CD4-positive, alpha-beta T cell (primary cell): ENCODE results near the gene PISD. TPM values are rescaled to one million over a fixed set of nuclear protein-coding genes. Genes with fewer than 3 reads are reported as not detected.

Experiments
- ATAC-seq: fragments of 200-7000 bp; cut with Tn5 transposase; one replicate; pipeline ENCODE4 v1.10.0; 2022; ENCODE audit warnings: mild to moderate bottlenecking; ENCODE audit not compliant: poor library complexity
- CTCF ChIA-PET: fragments of 350-600 bp; sonication (Branson Sonifier 250); formaldehyde crosslinking; loops from one replicate; lab custom pipeline; 2021; ENCODE audit warnings: antibody characterized with exemption, inconsistent platforms; lab: Charles Lee
- POLR2A ChIA-PET: fragments of 350-600 bp; sonication (Branson Sonifier 250); formaldehyde crosslinking; loops from one replicate; lab custom pipeline; 2021; ENCODE audit warnings: antibody characterized with exemption, inconsistent platforms; lab: Charles Lee
- DNase-seq, 14 experiments: peaks; one replicate each; pipeline ENCODE4 v3.0.0-alpha.2; 2013 to 2020; ENCODE audit warnings: mixed read lengths in 2 of 14
- H3K27ac ChIP-seq, 2 donors: one replicate each; pipeline versions ENCODE4 v1.5.1 to v1.7.0; 2013; ENCODE audit warnings: low read length in 2 of 2, low read depth in 1 of 2, mild to moderate bottlenecking in 1 of 2
- H3K27me3 ChIP-seq, 2 experiments: 1 replicate in 1 of 2; 2 replicates in 1 of 2; pipeline versions ENCODE4 v1.6.1 to v1.7.0; 2013; ENCODE audit warnings: low read length in 2 of 2, control low read depth in 1 of 2, mild to moderate bottlenecking in 1 of 2, moderate library complexity in 1 of 2; ENCODE audit not compliant: insufficient read depth in 2 of 2, control insufficient read depth in 1 of 2
- H3K36me3 ChIP-seq: one replicate; pipeline ENCODE4 v1.6.1; 2013; ENCODE audit warnings: low read length, control low read depth; ENCODE audit not compliant: insufficient read depth
- H3K4me1 ChIP-seq: one replicate; pipeline ENCODE4 v1.6.1; 2013; ENCODE audit warnings: low read length, control low read depth; ENCODE audit not compliant: insufficient read depth
- H3K4me3 ChIP-seq: one replicate; pipeline ENCODE4 v1.5.1; 2013; ENCODE audit warnings: mild to moderate bottlenecking, low read length, moderate library complexity
- H3K9me3 ChIP-seq, 2 experiments: 1 replicate in 1 of 2; 2 replicates in 1 of 2; pipeline versions ENCODE4 v1.6.1 to v1.7.0; 2013; ENCODE audit warnings: low read length in 2 of 2, mild to moderate bottlenecking in 2 of 2, control low read depth in 1 of 2, moderate library complexity in 1 of 2; ENCODE audit not compliant: control insufficient read depth in 1 of 2, insufficient read depth in 1 of 2
- H3K27ac Mint-ChIP-seq: one replicate; pipeline ENCODE4 v1.8.0; 2020; ENCODE audit warnings: mixed read lengths
- H3K27me3 Mint-ChIP-seq: one replicate; pipeline ENCODE4 v1.8.0; 2021; ENCODE audit warnings: mixed read lengths
- H3K36me3 Mint-ChIP-seq: one replicate; pipeline ENCODE4 v1.8.0; 2021; ENCODE audit warnings: low read depth, mixed read lengths
- H3K4me1 Mint-ChIP-seq: one replicate; pipeline ENCODE4 v1.8.0; 2021; ENCODE audit warnings: low read depth, mixed read lengths
- H3K4me3 Mint-ChIP-seq: one replicate; pipeline ENCODE4 v1.8.0; 2020; ENCODE audit warnings: mild to moderate bottlenecking, mixed read lengths
- H3K9me3 Mint-ChIP-seq: one replicate; pipeline ENCODE4 v1.8.0; 2020; ENCODE audit warnings: mixed read lengths
- intact Hi-C, 2 experiments: fragments of 100-400 bp; cut with DNase I in 1 of 2; cut with micrococcal nuclease in 1 of 2; formaldehyde crosslinking; loops; one replicate each; pipeline versions ENCODE4 v1.15.1 to v1.9.0; 2023 to 2025; cut with DNase I, micrococcal nuclease
- total RNA-seq, 174 experiments: library from RNA in 2 of 174; stranded (reverse) in 2 of 174; gene quantifications; one replicate each; pipeline ENCODE4 v1.2.3 and lab custom pipeline; 2021 to 2026
- TF ChIP-seq, protein P1 (sequence below): fragments of 200-600 bp; IDR thresholded peaks from one replicate; pipeline ENCODE4 v1.8.0; 2022; ENCODE audit warnings: antibody characterized with exemption, mild to moderate bottlenecking

The PISD gene
- total RNA-seq, 2 experiments from 2014 or later: 23.4 to 25.3 TPM

DNA sequence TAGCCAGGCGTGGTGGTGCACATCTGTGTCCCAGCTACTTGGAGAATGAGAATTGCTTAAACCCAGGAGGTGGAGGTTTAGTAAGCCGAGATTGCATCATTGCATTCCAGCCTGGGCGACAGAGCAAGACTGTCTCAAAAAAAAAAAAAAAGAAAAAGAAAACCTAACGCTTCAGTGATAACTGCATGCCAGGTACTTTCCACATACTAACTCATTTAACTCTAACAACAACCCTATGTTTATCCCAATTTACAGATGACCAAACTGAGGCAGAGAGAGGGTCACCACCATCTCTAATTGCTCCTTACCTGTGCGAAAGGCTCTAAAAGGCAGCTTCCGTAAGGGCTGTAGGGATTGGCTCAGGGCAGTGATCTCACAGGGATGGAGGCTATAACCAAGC, 11.6 kb downstream of the PISD start:
- intact Hi-C loops: no loop called here
- Mint-ChIP-seq H3K4me3 (no peak overlapping the region), H3K9me3 (no peaks in the 10 kb centered on the region), H3K27ac (no peak overlapping the region), H3K4me1 (peaks cover 15% of the 10 kb centered on the region), H3K36me3 (peaks cover 55% of the 10 kb centered on the region), H3K27me3 (no peaks in the 10 kb centered on the region)
- TF ChIP-seq, protein P1, sequence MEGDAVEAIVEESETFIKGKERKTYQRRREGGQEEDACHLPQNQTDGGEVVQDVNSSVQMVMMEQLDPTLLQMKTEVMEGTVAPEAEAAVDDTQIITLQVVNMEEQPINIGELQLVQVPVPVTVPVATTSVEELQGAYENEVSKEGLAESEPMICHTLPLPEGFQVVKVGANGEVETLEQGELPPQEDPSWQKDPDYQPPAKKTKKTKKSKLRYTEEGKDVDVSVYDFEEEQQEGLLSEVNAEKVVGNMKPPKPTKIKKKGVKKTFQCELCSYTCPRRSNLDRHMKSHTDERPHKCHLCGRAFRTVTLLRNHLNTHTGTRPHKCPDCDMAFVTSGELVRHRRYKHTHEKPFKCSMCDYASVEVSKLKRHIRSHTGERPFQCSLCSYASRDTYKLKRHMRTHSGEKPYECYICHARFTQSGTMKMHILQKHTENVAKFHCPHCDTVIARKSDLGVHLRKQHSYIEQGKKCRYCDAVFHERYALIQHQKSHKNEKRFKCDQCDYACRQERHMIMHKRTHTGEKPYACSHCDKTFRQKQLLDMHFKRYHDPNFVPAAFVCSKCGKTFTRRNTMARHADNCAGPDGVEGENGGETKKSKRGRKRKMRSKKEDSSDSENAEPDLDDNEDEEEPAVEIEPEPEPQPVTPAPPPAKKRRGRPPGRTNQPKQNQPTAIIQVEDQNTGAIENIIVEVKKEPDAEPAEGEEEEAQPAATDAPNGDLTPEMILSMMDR: no peak
- Histone ChIP-seq H3K4me1 (peaks cover 11% of the 10 kb centered on the region), H3K36me3 (peaks cover 44% of the 10 kb centered on the region), H3K27ac (no peak overlapping the region), H3K4me3 (no peak overlapping the region), H3K9me3 (no peaks in the 10 kb centered on the region), H3K27me3 (no peaks in the 10 kb centered on the region)
- ChIA-PET POLR2A (no interaction called here), CTCF (no interaction called here)
- no peak for ATAC-seq
- DNase-seq: no peak

DNA sequence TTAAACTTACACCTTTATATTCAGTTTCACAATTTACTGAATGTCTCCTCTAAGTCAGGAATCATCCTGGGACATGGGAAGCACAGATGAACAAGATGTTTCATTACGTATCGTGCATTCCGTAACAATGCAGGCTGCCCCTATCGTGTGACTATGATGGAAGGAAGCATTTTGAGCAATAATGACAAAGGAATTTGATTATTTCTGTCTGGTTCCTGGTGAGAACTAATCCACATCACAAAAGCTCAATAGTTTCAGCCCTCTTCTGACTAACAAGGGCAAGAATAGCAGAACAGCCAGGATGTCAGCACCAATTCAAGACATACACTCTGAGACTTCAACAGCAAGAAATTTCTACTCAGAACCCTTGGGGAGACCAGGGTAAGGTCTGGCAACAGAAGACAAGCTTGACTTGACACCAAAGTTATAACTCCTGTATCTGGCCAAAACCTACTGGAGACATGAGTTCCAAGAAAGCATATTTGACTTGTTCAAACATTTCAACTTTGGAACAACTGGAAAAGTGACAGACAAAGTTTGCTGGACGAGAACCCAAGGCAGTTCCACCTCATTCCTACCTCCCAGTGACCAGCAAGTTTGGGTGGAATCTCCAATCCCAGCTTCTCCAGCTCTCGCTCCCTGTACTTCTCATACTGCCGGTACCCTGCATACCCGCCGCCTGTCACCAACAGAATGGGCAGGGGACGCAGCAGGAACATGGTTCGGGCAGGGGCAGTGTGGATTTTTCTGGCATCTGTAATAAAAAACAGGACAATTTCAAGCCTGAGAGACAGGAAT, 14.3 kb downstream of the PISD start:
- Histone ChIP-seq H3K27me3 (no peaks in the 10 kb centered on the region), H3K4me1 (peaks cover 4% of the 10 kb centered on the region), H3K9me3 (no peaks in the 10 kb centered on the region), H3K27ac (no peak overlapping the region), H3K36me3 (peaks cover 45% of the 10 kb centered on the region), H3K4me3 (no peak overlapping the region)
- intact Hi-C loops: no loop called here
- Mint-ChIP-seq H3K27me3 (no peaks in the 10 kb centered on the region), H3K4me3 (no peak overlapping the region), H3K9me3 (no peaks in the 10 kb centered on the region), H3K27ac (no peak overlapping the region), H3K36me3 (peaks cover 60% of the 10 kb centered on the region), H3K4me1 (no peaks in the 10 kb centered on the region)
- ChIA-PET POLR2A (no interaction called here), CTCF (no interaction called here)
- DNase-seq (no peak), ATAC-seq (no peak)
- TF ChIP-seq, protein P1: no peak

DNA sequence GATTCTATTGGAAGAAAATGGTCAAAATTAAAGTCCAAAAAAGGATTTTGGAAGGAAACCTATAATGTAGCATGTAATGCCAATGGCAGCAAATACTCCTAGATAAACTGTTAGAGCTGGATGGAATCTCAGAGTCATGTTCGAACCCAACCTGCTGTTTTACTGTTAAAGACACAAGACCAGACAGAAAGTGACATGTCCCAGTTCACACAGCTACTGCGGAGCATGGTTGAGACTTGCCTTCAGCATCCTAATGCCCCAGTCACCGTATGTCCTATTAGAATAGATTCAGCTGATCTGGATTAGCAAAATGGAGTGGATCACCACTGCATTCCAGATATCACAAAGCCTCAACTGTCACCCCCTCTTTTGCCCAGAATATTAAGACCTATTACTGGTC, 14.9 kb downstream of the PISD start:
- CTCF ChIA-PET: interaction anchor here (0.6 kb wide), 1 partner anchor 8 kb away, joined by 3 read pairs; no protein-coding TSS in a partner anchor
- Histone ChIP-seq H3K4me3 (no peak overlapping the region), H3K36me3 (peaks cover 50% of the 10 kb centered on the region), H3K27ac (no peak overlapping the region), H3K9me3 (no peaks in the 10 kb centered on the region), H3K27me3 (no peaks in the 10 kb centered on the region), H3K4me1 (peaks cover 4% of the 10 kb centered on the region)
- no peaks in the 10 kb centered on the region for H3K4me1 Mint-ChIP-seq
- peaks cover 60% of the 10 kb centered on the region for H3K36me3 Mint-ChIP-seq
- no peaks in the 10 kb centered on the region for H3K27me3 Mint-ChIP-seq
- H3K9me3 Mint-ChIP-seq: no peaks in the 10 kb centered on the region
- POLR2A ChIA-PET: no interaction called here
- no peak overlapping the region for H3K27ac Mint-ChIP-seq
- intact Hi-C loops: no loop called here
- TF ChIP-seq, protein P1: no peak
- no peak for ATAC-seq
- H3K4me3 Mint-ChIP-seq: no peak overlapping the region
- no peak for DNase-seq
